VCaP (cell line): ENCODE results near the gene SLC17A5.
"Not testable (repeated sequence)": the region's sequence is repeated elsewhere in the genome, so short reads cannot be mapped to it uniquely, and the experiment has no call there.

ENCODE experiments used
- H3K27ac ChIP-seq: fragments of 450-650 bp; 2 replicates; pipeline ENCODE4 v1.5.1; 2017
- TF ChIP-seq, protein P1 (sequence below): fragments of 450-650 bp; conservative IDR thresholded peaks from 2 replicates; pipeline ENCODE4 v1.5.1; 2017; ENCODE audit warnings: mild to moderate bottlenecking, moderate library complexity

The SLC17A5 gene

DNA sequence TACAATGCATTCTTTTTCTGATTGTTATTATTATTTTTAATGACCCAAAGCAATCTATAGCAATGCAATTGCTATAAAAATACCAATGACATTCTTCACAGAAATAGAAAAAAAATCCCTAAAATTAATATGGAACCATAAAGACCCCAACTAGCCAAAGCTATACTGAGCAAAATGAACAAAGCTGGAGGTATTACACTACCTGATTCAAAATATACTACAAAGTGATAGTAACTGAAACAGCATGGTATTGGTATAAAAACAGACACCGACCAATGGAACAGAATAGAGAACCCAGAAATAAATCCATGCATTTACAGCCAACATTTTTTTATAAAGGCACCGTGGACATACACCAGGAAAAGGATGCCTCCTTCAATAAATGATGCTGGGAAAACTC lies 72.5 kb downstream of the SLC17A5 start:
- H3K27ac ChIP-seq = no peak overlapping the region
- TF ChIP-seq, protein P1, sequence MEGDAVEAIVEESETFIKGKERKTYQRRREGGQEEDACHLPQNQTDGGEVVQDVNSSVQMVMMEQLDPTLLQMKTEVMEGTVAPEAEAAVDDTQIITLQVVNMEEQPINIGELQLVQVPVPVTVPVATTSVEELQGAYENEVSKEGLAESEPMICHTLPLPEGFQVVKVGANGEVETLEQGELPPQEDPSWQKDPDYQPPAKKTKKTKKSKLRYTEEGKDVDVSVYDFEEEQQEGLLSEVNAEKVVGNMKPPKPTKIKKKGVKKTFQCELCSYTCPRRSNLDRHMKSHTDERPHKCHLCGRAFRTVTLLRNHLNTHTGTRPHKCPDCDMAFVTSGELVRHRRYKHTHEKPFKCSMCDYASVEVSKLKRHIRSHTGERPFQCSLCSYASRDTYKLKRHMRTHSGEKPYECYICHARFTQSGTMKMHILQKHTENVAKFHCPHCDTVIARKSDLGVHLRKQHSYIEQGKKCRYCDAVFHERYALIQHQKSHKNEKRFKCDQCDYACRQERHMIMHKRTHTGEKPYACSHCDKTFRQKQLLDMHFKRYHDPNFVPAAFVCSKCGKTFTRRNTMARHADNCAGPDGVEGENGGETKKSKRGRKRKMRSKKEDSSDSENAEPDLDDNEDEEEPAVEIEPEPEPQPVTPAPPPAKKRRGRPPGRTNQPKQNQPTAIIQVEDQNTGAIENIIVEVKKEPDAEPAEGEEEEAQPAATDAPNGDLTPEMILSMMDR = no peak

DNA sequence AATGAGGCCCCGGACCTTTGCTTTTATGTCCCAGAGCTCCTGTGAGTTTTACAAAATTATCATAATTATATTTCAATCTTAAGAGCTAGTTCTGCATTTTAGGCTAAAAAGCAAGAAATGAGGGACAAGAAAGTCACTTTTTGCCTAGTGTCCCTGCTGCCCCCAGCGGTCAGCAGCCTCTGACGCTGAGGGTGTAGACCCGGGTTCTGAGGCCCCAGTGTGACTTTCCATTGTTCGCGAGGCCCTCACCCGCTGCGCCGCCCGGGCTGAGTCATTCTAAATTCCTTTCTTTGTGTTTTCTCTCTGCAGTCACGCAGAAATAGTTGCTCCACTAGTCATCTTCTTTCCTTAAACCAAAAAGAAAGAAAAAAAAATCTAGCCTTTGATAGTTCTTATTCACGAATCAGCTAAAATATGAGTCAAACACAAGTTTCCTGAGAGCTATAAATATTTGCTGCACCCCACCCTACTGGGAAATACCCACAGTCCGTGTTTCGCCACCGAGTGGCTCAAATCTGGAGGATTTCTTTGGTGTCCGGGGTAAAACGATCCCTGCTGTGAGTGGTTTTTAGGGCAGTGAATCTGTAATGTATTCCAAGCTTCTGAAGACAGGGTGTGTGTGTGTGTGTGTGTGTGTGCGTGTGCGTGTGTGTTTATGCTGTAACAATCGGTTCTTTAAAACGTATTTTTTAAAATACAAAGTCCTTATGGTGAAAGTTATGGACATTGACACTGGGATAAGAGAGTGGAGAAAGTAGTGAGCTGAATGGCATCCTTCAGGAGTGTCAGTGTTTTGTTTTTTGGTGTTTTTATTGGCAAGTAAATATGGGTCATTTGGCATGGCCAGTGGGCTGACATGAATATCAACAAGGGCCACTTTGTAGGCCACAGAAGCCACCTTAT lies 73.3 kb downstream of the SLC17A5 start:
- no peak overlapping the region for H3K27ac ChIP-seq
- TF ChIP-seq, protein P1 = no peak

DNA sequence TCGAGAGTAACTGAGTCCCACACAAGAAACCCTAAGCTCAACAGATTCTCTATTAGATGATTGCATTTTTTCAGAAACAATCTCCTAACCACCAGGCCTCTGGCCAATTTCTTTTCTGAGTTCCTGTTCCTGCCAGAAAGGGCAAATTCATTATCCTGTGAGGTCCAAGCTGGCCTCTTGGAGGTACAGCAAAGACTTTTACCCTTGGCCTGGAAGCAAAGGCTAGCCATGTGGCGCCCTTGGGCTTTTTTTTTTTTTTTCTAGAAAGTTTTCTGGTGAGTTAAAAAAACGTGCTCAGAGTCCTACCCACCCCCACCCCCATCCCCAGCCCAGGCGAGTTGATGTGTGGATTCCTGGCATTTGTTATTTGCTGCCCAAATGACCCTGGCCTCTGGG lies 73.9 kb downstream of the SLC17A5 start:
- TF ChIP-seq, protein P1 = no peak
- no peak overlapping the region for H3K27ac ChIP-seq

DNA sequence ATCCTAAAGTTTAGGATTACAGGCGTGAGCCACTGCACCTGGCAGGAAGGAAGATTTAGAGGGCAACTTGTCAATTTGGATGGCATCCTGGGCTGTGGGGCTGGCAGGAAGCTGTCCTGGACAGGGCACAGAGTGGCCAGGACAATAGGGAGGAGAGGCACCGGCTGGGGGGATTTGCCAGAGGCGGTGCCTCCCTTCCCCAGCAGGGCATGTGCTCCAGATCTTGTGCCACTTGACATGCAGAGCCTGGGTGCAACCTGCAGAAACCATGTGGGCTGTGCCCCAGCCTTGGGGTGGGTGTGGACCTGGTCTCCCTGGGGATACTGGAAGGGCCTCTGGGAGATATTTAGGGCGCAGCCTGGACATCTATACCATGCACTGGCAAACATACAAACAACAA lies 74.4 kb downstream of the SLC17A5 start:
- H3K27ac ChIP-seq = no peak overlapping the region
- TF ChIP-seq, protein P1 = no peak

DNA sequence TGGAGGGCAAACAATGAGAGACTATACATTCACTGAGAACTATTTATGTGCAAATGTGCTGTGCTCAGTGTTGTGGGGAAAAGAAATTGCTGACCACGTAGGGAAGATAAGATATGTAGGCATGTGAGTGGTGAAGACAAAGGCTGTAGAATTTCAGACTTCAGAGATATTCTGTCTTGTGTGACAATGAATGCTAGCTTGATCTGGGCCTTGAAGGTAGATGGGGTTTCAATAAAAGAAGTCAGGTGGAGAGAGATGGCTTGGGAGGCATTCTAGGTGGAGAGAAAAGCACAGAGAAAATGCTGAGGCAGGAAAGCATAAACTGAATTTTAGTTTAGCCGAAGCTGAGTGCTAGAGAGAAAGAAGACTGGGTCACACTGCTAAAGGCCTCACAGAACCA lies 76.1 kb downstream of the SLC17A5 start:
- TF ChIP-seq, protein P1 = no peak
- no peak overlapping the region for H3K27ac ChIP-seq

DNA sequence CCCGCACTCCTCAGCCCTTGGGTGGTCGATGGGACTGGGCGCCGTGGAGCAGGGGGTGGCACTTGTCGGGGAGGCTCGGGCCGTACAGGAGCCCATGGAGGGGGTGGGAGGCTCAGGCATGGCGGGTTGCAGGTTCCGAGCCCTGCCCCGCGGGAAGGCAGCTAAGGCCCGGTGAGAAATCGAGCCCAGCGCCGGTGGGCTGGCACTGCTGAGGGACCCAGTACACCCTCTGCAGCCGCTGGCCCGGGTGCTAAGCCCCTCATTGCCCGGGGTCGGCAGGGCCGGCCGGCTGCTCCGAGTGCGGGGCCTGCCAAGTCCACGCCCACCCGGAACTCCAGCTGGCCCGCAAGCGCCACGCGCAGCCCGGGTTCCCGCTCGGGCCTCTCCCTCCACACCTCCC lies 81.3 kb downstream of the SLC17A5 start:
- not testable (repeated sequence) for H3K27ac ChIP-seq

DNA sequence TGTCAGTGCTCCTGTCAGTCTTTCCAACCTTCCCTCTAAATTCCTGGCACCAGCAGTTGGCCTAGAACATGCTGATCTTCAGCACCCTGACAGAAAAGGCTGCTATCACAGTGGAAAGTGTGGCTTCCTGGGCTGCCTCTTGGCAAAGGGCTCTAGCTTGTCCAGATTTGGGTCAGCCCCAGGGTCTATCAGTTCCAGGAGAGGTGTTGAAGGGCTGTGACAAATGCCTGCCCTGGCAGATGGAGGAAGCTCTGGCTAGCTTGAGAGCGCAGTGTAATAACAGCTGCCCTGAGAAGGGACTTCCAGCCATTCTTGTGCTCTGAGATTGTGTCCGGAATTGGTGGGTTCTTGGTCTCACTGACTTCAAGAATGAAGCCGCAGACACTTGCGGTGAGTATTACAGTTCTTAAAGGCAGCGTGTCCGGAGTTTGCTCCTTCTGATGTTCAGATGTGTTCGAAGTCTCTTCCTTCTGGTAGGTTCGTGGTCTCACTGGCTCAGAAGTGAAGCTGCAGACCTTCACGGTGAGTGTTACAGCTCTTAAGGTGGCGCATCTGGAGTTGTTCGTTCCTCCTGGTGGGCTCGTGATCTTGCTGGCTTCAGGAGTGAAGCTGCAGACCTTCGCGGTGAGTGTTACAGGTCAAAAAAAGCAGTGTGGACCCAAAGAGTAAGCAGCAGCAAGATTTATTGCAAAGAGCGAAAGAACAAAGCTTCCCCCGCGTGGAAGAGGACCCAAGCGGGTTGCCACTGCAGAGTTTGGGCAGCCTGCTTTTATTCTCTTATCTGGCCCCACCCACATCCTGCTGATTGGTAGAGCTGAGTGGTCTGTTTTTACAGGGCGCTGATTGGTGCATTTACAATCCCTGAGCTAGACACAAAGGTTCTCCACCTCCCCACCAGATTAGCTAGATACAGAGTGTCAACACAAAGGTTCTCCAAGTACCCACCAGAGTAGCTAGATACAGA lies 82.3 kb downstream of the SLC17A5 start:
- not testable (repeated sequence) for H3K27ac ChIP-seq

DNA sequence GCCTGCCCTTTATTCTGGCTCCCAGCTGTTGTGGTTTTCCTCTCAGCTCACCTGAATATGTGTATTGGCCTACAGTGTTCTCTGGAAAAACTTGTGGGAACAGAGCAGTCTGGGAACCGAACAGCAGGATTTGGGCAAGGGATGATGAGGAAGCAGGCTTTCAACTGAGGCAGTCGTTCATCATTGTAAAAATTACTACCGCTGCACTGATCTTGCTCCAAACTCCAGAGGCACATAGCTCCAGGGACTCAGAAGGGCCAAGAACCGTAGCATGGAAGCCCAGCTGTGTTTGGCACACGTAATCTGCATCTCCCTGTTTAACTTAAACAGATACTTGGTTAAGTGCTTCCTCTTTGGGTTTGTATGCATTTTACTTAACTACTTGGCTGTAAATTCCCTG lies 84.7 kb downstream of the SLC17A5 start:
- no peak overlapping the region for H3K27ac ChIP-seq
- TF ChIP-seq, protein P1 = no peak
